GM13977 (cell line): Measurements from ENCODE around the gene TEX29.

Source experiments
- DNase-seq: peaks from one replicate; pipeline ENCODE4 v3.0.0; 2012; ENCODE audit warnings: low spot score
- CTCF ChIP-seq: IDR thresholded peaks from 2 replicates; pipeline ENCODE4 v1.5.1; 2012; ENCODE audit warnings: mild to moderate bottlenecking, control low read depth; ENCODE audit not compliant: insufficient read depth; ENCODE audit errors: extremely low read depth, missing control alignments
- in situ Hi-C: fragments of 300-500 bp; cut with MboI; formaldehyde crosslinking; loops from one replicate; pipeline ENCODE4 v1.12.0; 2022; ENCODE audit warnings: low sequenced_read_pairs, low pct_unique_long_range_greater_than_20kb, mixed read lengths, inconsistent platforms; ENCODE audit not compliant: unreplicated experiment

TEX29 gene

DNA sequence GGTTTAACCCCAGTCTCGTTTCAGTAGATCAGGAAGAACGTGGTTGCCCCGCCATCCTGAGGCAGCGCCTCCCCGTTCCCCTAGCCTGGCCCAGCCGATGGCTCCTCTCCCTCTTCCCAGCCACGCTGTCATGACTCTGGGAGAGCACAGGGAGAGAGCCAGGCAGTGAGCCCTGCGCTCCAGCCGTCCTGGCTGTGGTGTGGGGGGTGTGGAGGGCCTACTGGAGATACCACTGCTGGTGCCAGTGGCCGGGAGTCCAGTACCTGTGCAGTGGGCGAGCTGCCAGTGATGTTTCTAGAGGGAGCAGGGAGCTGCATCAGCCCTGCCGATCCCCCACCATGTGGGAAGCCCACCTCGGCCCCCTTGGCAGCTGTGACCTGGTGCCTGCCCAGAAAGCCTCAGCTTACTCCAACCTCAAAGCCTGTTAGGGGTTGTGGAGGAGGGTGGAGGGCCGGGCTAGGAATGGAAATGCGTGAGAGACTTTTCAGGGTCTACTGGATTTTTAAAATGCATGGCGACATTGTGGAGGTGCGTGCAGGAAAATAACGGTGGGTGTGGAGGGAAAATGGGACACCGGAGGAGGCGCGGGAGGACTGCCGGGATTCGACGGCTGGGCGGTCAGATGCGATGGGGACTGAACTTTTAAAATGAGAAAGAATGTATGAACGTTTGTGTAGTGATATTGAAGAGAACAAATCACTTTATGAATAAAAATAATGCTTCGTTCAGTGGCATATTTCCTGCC, 4.9 kb downstream of the TEX29 start:
- TF ChIP-seq CTCF, result no peak
- in situ Hi-C loops, result no loop called here
- no peak for DNase-seq

DNA sequence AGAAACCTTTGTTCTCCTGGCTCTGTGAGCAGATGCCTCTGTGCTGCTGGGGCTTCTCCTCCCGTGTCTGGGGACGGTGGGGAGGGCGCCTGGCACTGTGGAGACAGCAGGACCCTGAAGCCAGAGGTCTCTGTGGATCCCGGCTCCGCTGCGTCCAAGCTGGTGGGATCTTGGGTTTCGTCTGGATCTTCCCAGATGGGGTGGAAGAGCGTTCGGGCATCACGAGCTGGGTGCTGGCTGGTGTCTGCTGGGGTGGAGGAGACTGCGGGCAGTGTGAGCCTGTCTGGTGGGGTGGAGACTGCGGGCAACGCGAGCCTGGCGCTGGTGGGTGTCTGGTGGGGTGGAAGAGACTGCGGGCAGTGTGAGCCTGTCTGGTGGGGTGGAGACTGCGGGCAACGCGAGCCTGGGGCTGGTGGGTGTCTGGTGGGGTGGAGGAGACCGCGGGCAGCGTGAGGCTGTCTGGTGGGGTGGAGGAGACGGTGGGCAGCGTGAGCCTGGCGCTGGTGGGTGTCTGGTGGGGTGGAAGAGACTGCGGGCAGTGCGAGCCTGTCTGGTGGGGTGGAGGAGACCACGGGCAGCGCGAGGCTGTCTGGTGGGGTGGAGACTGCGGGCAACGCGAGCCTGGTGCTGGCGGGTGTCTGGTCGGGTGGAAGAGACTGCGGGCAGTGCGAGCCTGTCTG, 5.6 kb downstream of the TEX29 start:
- in situ Hi-C loops, result no loop called here
- no peak for TF ChIP-seq CTCF
- no peak for DNase-seq

GRCh38 chr13:111326621-111326965, 6.2 kb downstream of the TEX29 start:
- TF ChIP-seq CTCF, result no peak
- no peak for DNase-seq
- in situ Hi-C loops, result no loop called here

- DNase-seq, result no peak
- no peak for TF ChIP-seq CTCF
- in situ Hi-C loops, result no loop called here
These were observed 6.7 kb downstream of the TEX29 start for GRCh38 chr13:111326981-111327642.

DNA sequence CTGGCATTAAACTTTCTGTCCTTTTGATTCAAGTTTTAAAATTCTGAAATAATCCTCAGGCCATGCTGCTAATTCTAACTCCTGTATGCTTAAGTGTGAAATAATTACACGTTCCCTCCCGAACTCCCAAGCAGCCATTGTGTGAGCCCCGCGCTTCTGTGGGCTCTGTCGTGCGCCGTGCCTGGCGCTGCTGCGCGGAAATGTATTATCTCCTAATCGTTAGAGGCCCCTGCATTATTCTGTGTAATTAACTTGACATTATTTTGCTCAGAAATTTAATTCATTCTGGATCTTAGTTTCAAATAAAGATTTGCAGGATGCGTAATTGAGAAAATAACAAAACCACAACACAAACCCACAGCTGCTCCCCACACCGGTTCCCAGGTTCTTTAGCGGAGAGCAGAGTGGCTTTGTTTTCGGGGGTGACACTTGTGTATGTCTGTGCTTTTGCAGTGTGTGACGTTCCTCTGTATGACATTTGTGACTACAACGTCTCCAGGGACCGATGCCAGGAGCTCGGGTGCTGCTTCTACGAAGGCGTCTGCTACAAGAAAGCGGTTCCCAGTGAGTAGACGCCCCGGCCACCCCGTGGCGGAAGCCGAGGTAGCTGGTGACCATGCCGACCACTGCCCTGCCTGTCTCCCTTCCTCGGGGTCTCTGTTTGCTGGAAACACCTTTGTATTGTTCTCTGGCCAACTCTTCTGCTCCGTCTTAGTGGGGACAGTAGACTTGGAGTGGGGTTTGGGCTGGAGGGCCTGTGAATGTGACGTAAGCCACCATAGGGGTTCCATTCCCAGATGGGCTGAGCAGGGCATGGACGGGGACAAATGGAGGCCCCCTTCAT, 7.5 kb downstream of the TEX29 start:
- no peak for TF ChIP-seq CTCF
- in situ Hi-C loops, result no loop called here
- no peak for DNase-seq

DNA sequence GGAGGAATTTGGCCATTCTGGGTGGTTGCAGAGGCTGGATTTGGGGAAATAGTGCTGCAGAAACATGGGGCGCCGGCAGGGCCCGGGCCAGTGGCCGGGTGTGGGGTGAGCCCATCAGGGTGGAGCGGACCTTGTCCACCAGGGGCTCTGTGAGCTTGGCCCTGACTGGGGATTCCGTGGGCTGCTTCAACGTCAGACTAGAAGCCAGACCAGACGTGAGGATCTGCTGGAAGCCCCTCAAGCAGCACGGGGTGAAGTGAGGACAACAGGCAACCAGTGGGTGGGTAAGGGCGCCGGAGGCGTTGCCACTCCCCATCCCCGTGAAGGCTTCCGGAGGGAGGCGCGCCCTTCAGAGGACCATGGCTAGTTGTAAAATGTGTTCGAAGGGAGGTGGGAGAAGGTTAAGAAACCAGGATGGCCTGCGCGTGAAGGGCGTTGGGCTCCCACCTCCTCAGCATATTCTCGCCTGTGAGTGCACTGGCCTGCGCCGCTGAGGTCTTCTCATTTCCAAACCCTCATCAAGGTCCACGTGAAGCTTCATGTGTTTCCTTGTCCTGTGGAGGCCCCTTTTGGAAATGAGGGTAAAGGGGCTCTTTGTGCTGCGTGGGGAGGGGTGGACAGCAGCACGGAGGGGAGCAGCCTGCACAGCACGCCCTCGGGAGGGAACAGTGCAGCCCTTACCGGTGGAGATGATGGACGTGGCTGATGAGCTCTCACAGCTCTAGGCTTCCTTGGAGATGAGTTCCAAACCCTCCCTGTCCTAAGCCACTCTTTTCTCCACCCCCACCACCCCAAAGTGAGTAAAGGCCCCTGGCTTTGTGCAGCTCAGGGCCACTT, 8.3 kb downstream of the TEX29 start:
- no peak for DNase-seq
- in situ Hi-C loops, result no loop called here
- TF ChIP-seq CTCF, result no peak
